Testis (tissue), 2 donors: ENCODE results near the gene CCKAR.

ENCODE experiments used
- CTCF ChIP-seq, 3 experiments: fragments of 450-650 bp in 2 of 3; fragments of 200-600 bp in 1 of 3; sonication (generic) in 1 of 3; IDR thresholded peaks; one replicate each; pipeline ENCODE4 v1.5.1; 2016 to 2019; ENCODE audit warnings: antibody characterized with exemption in 3 of 3, mild to moderate bottlenecking in 2 of 3, moderate library complexity in 1 of 3
- POLR2A ChIP-seq: fragments of 450-650 bp; IDR thresholded peaks from one replicate; pipeline ENCODE4 v1.6.1; 2017; ENCODE audit warnings: antibody characterized with exemption, mild to moderate bottlenecking, moderate library complexity

GRCh38 chr4:26464420-26465095, 25.7 kb downstream of the CCKAR start:
- TF ChIP-seq CTCF (IDR thresholded peaks at IDR 0.05) (no peak), POLR2A (no peak)
